Astrocyte of the hippocampus (primary cell): ENCODE data around the gene CFHR3.
"Not testable (repeated sequence)": the region's sequence is repeated elsewhere in the genome, so short reads cannot be mapped to it uniquely, and the experiment has no call there.

Source experiments
- DNase-seq: peaks from one replicate; pipeline ENCODE4 v3.0.0; 2011; ENCODE audit warnings: low read depth, low spot score

The CFHR3 gene

GRCh38 chr1:196774603-196775002 lies at the start of gene CFHR3:
TSS of gene CFHR3 (plus strand) at chr1:196774840. CDS start at chr1:196774887, 47 bp downstream.
- DNase-seq = no peak

GRCh38 chr1:196732526-196732925 lies 42.1 kb upstream of the CFHR3 start:
- DNase-seq = no peak

GRCh38 chr1:196733091-196733970 lies 41.3 kb upstream of the CFHR3 start:
- DNase-seq = no peak

- DNase-seq = no peak
These were observed 40.6 kb upstream of the CFHR3 start for GRCh38 chr1:196734006-196734405.

GRCh38 chr1:196734460-196734859 lies 40.2 kb upstream of the CFHR3 start:
- DNase-seq = no peak

- no peak for DNase-seq
These were observed 35.9 kb upstream of the CFHR3 start for GRCh38 chr1:196738730-196739129.

GRCh38 chr1:196743244-196743643 lies 31.4 kb upstream of the CFHR3 start:
- DNase-seq = peak; percentile 9

GRCh38 chr1:196765019-196765740 lies 9.5 kb upstream of the CFHR3 start:
- DNase-seq = not testable (repeated sequence)

- DNase-seq = not testable (repeated sequence)
These were observed 4.8 kb upstream of the CFHR3 start for GRCh38 chr1:196769823-196770222.

- no peak for DNase-seq
These were observed 927 bp upstream of the CFHR3 start for GRCh38 chr1:196773713-196774112.

GRCh38 chr1:196774175-196774574 lies 465 bp upstream of the CFHR3 start:
- DNase-seq = no peak

- DNase-seq = no peak
These were observed 3.0 kb downstream of the CFHR3 start for GRCh38 chr1:196777603-196778002.

- no peak for DNase-seq
These were observed 4.5 kb downstream of the CFHR3 start for GRCh38 chr1:196779093-196779492.

- DNase-seq = not testable (repeated sequence)
These were observed 16.6 kb downstream of the CFHR3 start for GRCh38 chr1:196791252-196791651.

- DNase-seq = not testable (repeated sequence)
These were observed 19.5 kb downstream of the CFHR3 start for GRCh38 chr1:196794103-196794502.

GRCh38 chr1:196797891-196798290 lies 23.3 kb downstream of the CFHR3 start:
- DNase-seq = no peak

GRCh38 chr1:196801920-196802319 lies 27.3 kb downstream of the CFHR3 start:
- not testable (repeated sequence) for DNase-seq

- DNase-seq = no peak
These were observed 34.0 kb downstream of the CFHR3 start for GRCh38 chr1:196808529-196809235.

- not testable (repeated sequence) for DNase-seq
These were observed 42.8 kb downstream of the CFHR3 start for GRCh38 chr1:196817442-196817841.

- not testable (repeated sequence) for DNase-seq
These were observed 44.9 kb downstream of the CFHR3 start, which contains the start of gene CFHR1 for GRCh38 chr1:196819531-196819930. TSS of gene CFHR1 (plus strand) at chr1:196819731. CDS start at chr1:196819845, 114 bp downstream.

- peak; percentile 27 for DNase-seq
These were observed 53.2 kb downstream of the CFHR3 start for GRCh38 chr1:196827860-196828259.
